Measurements from ENCODE around the gene DGAT2. TPM values are rescaled to one million over a fixed set of nuclear protein-coding genes. Genes with fewer than 3 reads are reported as not detected.

DGAT2 gene
- total and polyA plus RNA-seq, 4 donors = 57.2 to 152 (median 108) TPM

DNA sequence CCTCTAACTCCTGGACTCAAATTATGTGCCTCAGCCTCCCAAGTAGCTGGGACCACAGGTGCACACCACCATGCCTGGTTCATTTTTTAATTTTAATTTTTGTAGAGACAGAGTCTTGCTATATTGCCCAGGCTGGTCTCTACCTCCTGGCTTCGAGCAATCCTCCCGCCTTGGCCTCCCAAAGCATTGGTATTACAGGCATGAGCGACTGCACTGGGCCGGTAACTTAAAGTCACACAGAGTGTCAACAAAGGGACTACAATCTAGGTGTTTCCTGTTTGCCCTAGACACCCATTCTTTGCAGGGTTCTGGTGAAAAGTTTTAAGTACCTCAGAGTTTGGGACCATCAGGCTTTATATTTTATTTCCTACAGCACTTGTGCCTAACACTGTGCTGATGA lies 54.8 kb downstream of the DGAT2 start (continued):
- TF ChIP-seq, protein P1, sequence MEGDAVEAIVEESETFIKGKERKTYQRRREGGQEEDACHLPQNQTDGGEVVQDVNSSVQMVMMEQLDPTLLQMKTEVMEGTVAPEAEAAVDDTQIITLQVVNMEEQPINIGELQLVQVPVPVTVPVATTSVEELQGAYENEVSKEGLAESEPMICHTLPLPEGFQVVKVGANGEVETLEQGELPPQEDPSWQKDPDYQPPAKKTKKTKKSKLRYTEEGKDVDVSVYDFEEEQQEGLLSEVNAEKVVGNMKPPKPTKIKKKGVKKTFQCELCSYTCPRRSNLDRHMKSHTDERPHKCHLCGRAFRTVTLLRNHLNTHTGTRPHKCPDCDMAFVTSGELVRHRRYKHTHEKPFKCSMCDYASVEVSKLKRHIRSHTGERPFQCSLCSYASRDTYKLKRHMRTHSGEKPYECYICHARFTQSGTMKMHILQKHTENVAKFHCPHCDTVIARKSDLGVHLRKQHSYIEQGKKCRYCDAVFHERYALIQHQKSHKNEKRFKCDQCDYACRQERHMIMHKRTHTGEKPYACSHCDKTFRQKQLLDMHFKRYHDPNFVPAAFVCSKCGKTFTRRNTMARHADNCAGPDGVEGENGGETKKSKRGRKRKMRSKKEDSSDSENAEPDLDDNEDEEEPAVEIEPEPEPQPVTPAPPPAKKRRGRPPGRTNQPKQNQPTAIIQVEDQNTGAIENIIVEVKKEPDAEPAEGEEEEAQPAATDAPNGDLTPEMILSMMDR (IDR thresholded peaks at IDR 0.05; ENCODE audit: low read depth, low read length, missing input control) = no peak
- no peak for TF ChIP-seq SP1 (IDR thresholded peaks at IDR 0.05)
- no peak for TF ChIP-seq NR2F2 (IDR thresholded peaks at IDR 0.05)

GRCh38 chr11:75823946-75824345 lies 55.4 kb downstream of the DGAT2 start:
- DNase-seq (ENCODE audit: low spot score) = no peak
- no peaks in the 10 kb centered on the region for H3K9me3 ChIP-seq (ENCODE audit: control insufficient read depth in 4 of 4, low read length in 3 of 4)
- H3K4me3 ChIP-seq (ENCODE audit: low read depth in 1 of 3, low read length in 3 of 3) = no peak overlapping the region
- WGBS = 36% methylated on average over 4 of the region's 4 CpGs
- no peaks in the 10 kb centered on the region for H3K27me3 ChIP-seq (ENCODE audit: control insufficient read depth in 4 of 4, insufficient read depth in 4 of 4, low read length in 3 of 4)
- H3K4me1 ChIP-seq (ENCODE audit: control insufficient read depth in 4 of 4, insufficient read depth in 4 of 4, low read length in 3 of 4) = peaks cover 0 to 9% (median 5%) of the 10 kb centered on the region in 4 donors
- peaks cover 0 to 2% (median 0%) of the 10 kb centered on the region in 4 donors for H3K36me3 ChIP-seq (ENCODE audit: control insufficient read depth in 4 of 4, insufficient read depth in 3 of 4, low read depth in 1 of 4, low read length in 3 of 4)
- TF ChIP-seq, protein P2, sequence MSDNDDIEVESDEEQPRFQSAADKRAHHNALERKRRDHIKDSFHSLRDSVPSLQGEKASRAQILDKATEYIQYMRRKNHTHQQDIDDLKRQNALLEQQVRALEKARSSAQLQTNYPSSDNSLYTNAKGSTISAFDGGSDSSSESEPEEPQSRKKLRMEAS (IDR thresholded peaks at IDR 0.05) = no peak
- TF ChIP-seq YY1 (IDR thresholded peaks at IDR 0.05) = no peak
- no peak for TF ChIP-seq RXRA (IDR thresholded peaks at IDR 0.05)
- TF ChIP-seq HNF4A (conservative IDR thresholded peaks at IDR 0.05) = no peak
- no peak for TF ChIP-seq JUND (IDR thresholded peaks at IDR 0.05)
- no peak for TF ChIP-seq GABPA (IDR thresholded peaks at IDR 0.05 in 1 of 2, conservative IDR thresholded peaks at IDR 0.05 in 1 of 2)
- no peak for TF ChIP-seq NR2F2 (IDR thresholded peaks at IDR 0.05)
- TF ChIP-seq, protein P3, sequence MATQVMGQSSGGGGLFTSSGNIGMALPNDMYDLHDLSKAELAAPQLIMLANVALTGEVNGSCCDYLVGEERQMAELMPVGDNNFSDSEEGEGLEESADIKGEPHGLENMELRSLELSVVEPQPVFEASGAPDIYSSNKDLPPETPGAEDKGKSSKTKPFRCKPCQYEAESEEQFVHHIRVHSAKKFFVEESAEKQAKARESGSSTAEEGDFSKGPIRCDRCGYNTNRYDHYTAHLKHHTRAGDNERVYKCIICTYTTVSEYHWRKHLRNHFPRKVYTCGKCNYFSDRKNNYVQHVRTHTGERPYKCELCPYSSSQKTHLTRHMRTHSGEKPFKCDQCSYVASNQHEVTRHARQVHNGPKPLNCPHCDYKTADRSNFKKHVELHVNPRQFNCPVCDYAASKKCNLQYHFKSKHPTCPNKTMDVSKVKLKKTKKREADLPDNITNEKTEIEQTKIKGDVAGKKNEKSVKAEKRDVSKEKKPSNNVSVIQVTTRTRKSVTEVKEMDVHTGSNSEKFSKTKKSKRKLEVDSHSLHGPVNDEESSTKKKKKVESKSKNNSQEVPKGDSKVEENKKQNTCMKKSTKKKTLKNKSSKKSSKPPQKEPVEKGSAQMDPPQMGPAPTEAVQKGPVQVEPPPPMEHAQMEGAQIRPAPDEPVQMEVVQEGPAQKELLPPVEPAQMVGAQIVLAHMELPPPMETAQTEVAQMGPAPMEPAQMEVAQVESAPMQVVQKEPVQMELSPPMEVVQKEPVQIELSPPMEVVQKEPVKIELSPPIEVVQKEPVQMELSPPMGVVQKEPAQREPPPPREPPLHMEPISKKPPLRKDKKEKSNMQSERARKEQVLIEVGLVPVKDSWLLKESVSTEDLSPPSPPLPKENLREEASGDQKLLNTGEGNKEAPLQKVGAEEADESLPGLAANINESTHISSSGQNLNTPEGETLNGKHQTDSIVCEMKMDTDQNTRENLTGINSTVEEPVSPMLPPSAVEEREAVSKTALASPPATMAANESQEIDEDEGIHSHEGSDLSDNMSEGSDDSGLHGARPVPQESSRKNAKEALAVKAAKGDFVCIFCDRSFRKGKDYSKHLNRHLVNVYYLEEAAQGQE (IDR thresholded peaks at IDR 0.05) = no peak
- no peak for TF ChIP-seq TAF1 (conservative IDR thresholded peaks at IDR 0.05)
- TF ChIP-seq EGR1 (IDR thresholded peaks at IDR 0.05; ENCODE audit: low read depth in 2 of 2) = no peak
- TF ChIP-seq, protein P4, sequence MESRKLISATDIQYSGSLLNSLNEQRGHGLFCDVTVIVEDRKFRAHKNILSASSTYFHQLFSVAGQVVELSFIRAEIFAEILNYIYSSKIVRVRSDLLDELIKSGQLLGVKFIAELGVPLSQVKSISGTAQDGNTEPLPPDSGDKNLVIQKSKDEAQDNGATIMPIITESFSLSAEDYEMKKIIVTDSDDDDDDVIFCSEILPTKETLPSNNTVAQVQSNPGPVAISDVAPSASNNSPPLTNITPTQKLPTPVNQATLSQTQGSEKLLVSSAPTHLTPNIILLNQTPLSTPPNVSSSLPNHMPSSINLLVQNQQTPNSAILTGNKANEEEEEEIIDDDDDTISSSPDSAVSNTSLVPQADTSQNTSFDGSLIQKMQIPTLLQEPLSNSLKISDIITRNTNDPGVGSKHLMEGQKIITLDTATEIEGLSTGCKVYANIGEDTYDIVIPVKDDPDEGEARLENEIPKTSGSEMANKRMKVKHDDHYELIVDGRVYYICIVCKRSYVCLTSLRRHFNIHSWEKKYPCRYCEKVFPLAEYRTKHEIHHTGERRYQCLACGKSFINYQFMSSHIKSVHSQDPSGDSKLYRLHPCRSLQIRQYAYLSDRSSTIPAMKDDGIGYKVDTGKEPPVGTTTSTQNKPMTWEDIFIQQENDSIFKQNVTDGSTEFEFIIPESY (IDR thresholded peaks at IDR 0.05) = no peak
- TF ChIP-seq FOXA1 (IDR thresholded peaks at IDR 0.05) = no peak
- no peak for TF ChIP-seq HNF4G (IDR thresholded peaks at IDR 0.05)
- TF ChIP-seq, protein P1 (IDR thresholded peaks at IDR 0.05; ENCODE audit: low read depth, low read length, missing input control) = no peak
- TF ChIP-seq SP1 (IDR thresholded peaks at IDR 0.05) = no peak
- no peak for TF ChIP-seq ATF3 (IDR thresholded peaks at IDR 0.05)
- no peak for TF ChIP-seq RAD21 (IDR thresholded peaks at IDR 0.05)
- peak overlapping the region in 1 of 2 donors; percentile 15 for H3K27ac ChIP-seq (ENCODE audit: low read depth in 1 of 2, low read length in 2 of 2)
- peak overlapping the region in 1 of 2 donors; percentile 37 for H3K9ac ChIP-seq (ENCODE audit: low read depth in 1 of 2, low read length in 2 of 2)

All from liver (tissue), 9 donors.